Liver (tissue), 9 donors: Measurements from ENCODE around the gene KCNG3. TPM values are rescaled to one million over a fixed set of nuclear protein-coding genes. Genes with fewer than 3 reads are reported as not detected.

Source experiments
- DNase-seq: peaks from one replicate; pipeline ENCODE4 v3.0.0-alpha.2; 2017; ENCODE audit warnings: low spot score
- H3K27ac ChIP-seq, 2 donors: one replicate each; pipeline ENCODE4 v1.7.0; 2013; ENCODE audit warnings: inconsistent platforms in 2 of 2, low read length in 2 of 2, control low read depth in 1 of 2, low read depth in 1 of 2, mild to moderate bottlenecking in 1 of 2
- H3K27me3 ChIP-seq, 4 donors: one replicate each; pipeline versions ENCODE4 v1.6.1 to v1.7.0; 2013; ENCODE audit warnings: low read length in 3 of 4, inconsistent platforms in 1 of 4, mild to moderate bottlenecking in 1 of 4, moderate library complexity in 1 of 4; ENCODE audit not compliant: control insufficient read depth in 4 of 4, insufficient read depth in 4 of 4
- H3K36me3 ChIP-seq, 4 donors: one replicate each; pipeline versions ENCODE4 v1.6.1 to v1.7.0; 2013; ENCODE audit warnings: low read length in 3 of 4, mild to moderate bottlenecking in 3 of 4, low read depth in 1 of 4, moderate library complexity in 1 of 4; ENCODE audit not compliant: control insufficient read depth in 4 of 4, insufficient read depth in 3 of 4
- H3K4me1 ChIP-seq, 4 donors: one replicate each; pipeline versions ENCODE4 v1.6.1 to v1.7.0; 2013; ENCODE audit warnings: low read length in 3 of 4, mild to moderate bottlenecking in 3 of 4, moderate library complexity in 1 of 4; ENCODE audit not compliant: control insufficient read depth in 4 of 4, insufficient read depth in 4 of 4
- H3K4me3 ChIP-seq, 3 donors: one replicate each; pipeline versions ENCODE4 v1.6.1 to v1.7.0; 2013; ENCODE audit warnings: low read length in 3 of 3, control low read depth in 1 of 3, low read depth in 1 of 3, mild to moderate bottlenecking in 1 of 3
- H3K9ac ChIP-seq, 2 donors: one replicate each; pipeline ENCODE4 v1.7.0; 2013; ENCODE audit warnings: low read length in 2 of 2, mild to moderate bottlenecking in 2 of 2, moderate library complexity in 2 of 2, control low read depth in 1 of 2, low read depth in 1 of 2
- H3K9me3 ChIP-seq, 4 donors: one replicate each; pipeline versions ENCODE4 v1.6.1 to v1.7.0; 2013; ENCODE audit warnings: low read length in 3 of 4; ENCODE audit not compliant: control insufficient read depth in 4 of 4
- EGR1 ChIP-seq, 2 donors: IDR thresholded peaks; 2 replicates each; pipeline ENCODE4 v1.6.1; 2016 to 2018; ENCODE audit warnings: antibody characterized with exemption in 2 of 2, low read depth in 2 of 2
- FOXA1 ChIP-seq: IDR thresholded peaks from 2 replicates; pipeline ENCODE4 v1.6.1; 2016; ENCODE audit warnings: antibody characterized with exemption
- FOXA2 ChIP-seq: IDR thresholded peaks from 2 replicates; pipeline ENCODE4 v1.6.1; 2016; ENCODE audit warnings: antibody characterized with exemption
- HNF4A ChIP-seq, 2 donors: conservative IDR thresholded peaks; 2 replicates each; pipeline ENCODE4 v1.6.1; 2016; ENCODE audit warnings: antibody characterized with exemption in 2 of 2, mild to moderate bottlenecking in 2 of 2
- JUND ChIP-seq, 2 donors: IDR thresholded peaks; 2 replicates each; pipeline ENCODE4 v1.6.1; 2016; ENCODE audit warnings: antibody characterized with exemption in 2 of 2
- NR2F2 ChIP-seq: IDR thresholded peaks from 2 replicates; pipeline ENCODE4 v1.6.1; 2016; ENCODE audit warnings: antibody characterized with exemption
- RXRA ChIP-seq, 2 donors: IDR thresholded peaks; 2 replicates each; pipeline ENCODE4 v1.6.1; 2017 to 2018; ENCODE audit warnings: antibody characterized with exemption in 2 of 2, mild to moderate bottlenecking in 1 of 2
- TAF1 ChIP-seq: conservative IDR thresholded peaks from 2 replicates; pipeline ENCODE4 v1.6.1; 2016; ENCODE audit warnings: antibody characterized with exemption, mild to moderate bottlenecking
- YY1 ChIP-seq: IDR thresholded peaks from 2 replicates; pipeline ENCODE4 v1.6.1; 2016; ENCODE audit warnings: antibody characterized with exemption, mild to moderate bottlenecking
- WGBS: extraction: QIAGEN DNeasy Blood & Tissue Kit; methylation state at CpG from one replicate; pipeline ENCODE4 v1.1.7; 2013; 5-methylcytosine and 5-hydroxymethylcytosine counted together
- polyA plus RNA-seq, 2 donors: library from polyadenylated mRNA; stranded (reverse) in 1 of 2; unstranded in 1 of 2; fragments of 200-250 nt in 1 of 2; fragments of >200 nt in 1 of 2; fragmentation: Nextera tagmentation in 1 of 2; extraction: Ambion mirVana in 1 of 2; gene quantifications; one replicate each; pipeline versions ENCODE4 v1.2.1 to v1.2.3, GENCODE V29; 2013 to 2015
- total RNA-seq, 2 donors: library from RNA; depleted of rRNA; stranded (reverse); fragments of >200 nt; gene quantifications; one replicate each; pipeline ENCODE4 v1.2.3, GENCODE V29; 2014
- TF ChIP-seq, protein P1 (sequence below): IDR thresholded peaks from 2 replicates; pipeline ENCODE4 v1.6.1; 2016; ENCODE audit warnings: antibody characterized with exemption
- TF ChIP-seq, protein P2 (sequence below): IDR thresholded peaks from 2 replicates; pipeline ENCODE4 v1.6.1; 2016; ENCODE audit warnings: antibody characterized with exemption
- TF ChIP-seq, protein P3 (sequence below): IDR thresholded peaks from 2 replicates; pipeline ENCODE4 v1.6.1; 2016; ENCODE audit warnings: antibody characterized with exemption, mild to moderate bottlenecking
- TF ChIP-seq, protein P4 (sequence below): fragments of 150-350 bp; IDR thresholded peaks from 2 replicates; pipeline ENCODE4 v1.5.1; 2017; ENCODE audit warnings: improper control_type of control experiment, low read depth, low read length; ENCODE audit not compliant: missing input control
- donor health status: healthy.
- donor health status: healthy.
- donor health status: healthy.
- donor health status: healthy.
- donor health status: healthy.

KCNG3 gene
- total and polyA plus RNA-seq, 4 donors = not detected

DNA sequence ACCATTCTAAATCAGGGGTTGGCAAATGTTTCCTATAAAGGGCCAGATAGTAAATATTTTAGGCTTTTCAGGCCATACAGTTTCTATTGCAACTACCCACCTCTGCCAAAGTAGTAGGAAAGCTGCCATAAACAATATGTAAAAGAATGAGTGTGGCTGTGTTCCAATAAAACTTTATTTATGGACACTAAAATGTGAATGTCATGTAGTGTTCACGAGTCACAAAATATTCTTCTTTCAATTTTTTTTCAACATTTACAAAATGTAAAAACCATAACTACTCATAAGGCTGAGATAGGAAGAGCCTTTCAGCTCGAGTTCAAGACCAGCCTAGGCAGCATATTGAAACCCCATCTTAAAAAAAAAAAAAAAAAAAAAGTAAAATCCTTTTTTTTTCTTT lies 13.4 kb downstream of the KCNG3 start:
- H3K9ac ChIP-seq = no peak overlapping the region
- TF ChIP-seq, protein P1, sequence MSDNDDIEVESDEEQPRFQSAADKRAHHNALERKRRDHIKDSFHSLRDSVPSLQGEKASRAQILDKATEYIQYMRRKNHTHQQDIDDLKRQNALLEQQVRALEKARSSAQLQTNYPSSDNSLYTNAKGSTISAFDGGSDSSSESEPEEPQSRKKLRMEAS = no peak

DNA sequence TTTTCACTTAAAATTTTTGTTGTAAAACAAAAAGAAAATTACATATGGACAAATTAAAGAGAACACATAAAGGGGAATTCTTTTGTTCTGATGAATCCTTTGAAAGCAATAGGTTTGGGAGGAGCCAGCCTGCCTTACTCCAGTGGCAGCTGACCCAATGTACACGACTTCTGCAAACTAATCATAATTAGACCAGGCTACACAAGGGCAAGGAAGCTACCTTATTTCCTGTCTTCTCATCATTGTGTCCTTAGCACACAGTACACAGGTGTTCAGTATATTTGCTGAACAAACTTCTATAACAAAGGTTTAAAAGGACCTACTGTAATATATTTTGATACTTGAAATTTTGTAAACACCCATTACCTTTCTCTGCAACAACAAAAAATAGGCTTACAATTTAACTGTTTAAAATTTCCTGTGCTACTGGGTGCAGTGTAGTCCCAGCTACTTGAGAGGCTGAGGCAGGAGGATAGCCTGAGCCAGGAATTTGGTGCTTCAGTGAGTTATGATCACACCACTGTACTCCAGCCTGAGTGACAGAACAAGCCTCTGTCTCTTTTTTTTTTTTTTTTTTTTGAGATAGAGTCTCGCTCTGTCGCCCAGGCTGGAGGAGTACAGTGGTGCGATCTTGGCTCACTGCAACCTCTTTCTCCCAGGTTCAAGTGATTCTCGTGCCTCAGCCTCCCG lies 18.9 kb downstream of the KCNG3 start:
- no peak overlapping the region for H3K9ac ChIP-seq
- no peak overlapping the region for H3K27ac ChIP-seq
- no peaks in the 10 kb centered on the region for H3K9me3 ChIP-seq
- no peaks in the 10 kb centered on the region for H3K4me1 ChIP-seq
- no peak for TF ChIP-seq YY1
- TF ChIP-seq, protein P2, sequence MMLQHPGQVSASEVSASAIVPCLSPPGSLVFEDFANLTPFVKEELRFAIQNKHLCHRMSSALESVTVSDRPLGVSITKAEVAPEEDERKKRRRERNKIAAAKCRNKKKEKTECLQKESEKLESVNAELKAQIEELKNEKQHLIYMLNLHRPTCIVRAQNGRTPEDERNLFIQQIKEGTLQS = no peak
- TF ChIP-seq FOXA2 = no peak
- no peaks in the 10 kb centered on the region for H3K36me3 ChIP-seq
- H3K27me3 ChIP-seq = no peaks in the 10 kb centered on the region
- H3K4me3 ChIP-seq = no peak overlapping the region
- no peak for DNase-seq
- WGBS = 83% methylated on average over 6 of the region's 6 CpGs

More for the DNA sequence above, 13.4 kb downstream of the KCNG3 start:
- Histone ChIP-seq H3K27me3 (no peaks in the 10 kb centered on the region), H3K4me3 (no peak overlapping the region), H3K4me1 (no peaks in the 10 kb centered on the region), H3K27ac (no peak overlapping the region), H3K36me3 (no peaks in the 10 kb centered on the region), H3K9me3 (no peaks in the 10 kb centered on the region)
- DNase-seq = no peak
- WGBS = 86% methylated on average over 2 of the region's 2 CpGs

DNA sequence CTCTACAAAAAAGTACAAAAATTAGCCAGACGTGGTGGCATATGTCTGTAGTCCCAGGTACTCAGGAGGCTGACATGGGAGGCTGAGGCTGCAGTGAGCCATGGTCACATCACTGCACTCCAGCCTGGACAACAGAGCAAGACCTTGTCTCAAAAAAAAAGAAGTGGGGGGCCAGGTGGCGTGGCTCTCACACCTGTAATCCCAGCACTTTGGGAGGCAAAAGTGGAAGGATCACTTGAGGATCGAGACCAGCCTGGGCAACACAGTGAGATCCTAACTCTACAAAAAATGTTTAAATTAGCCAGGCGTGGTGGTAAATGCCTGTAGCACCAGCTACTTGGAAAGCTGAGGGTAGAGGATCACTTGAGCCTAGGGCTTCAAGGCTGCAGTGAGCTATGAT lies 23.1 kb downstream of the KCNG3 start:
- WGBS = 88% methylated on average over 4 of the region's 4 CpGs

More for the DNA sequence above, 23.1 kb downstream of the KCNG3 start:
- no peak overlapping the region for H3K27ac ChIP-seq
- no peak for DNase-seq
- H3K9ac ChIP-seq = no peak overlapping the region
- H3K36me3 ChIP-seq = no peaks in the 10 kb centered on the region
- no peaks in the 10 kb centered on the region for H3K27me3 ChIP-seq
- H3K9me3 ChIP-seq = no peaks in the 10 kb centered on the region
- no peak overlapping the region for H3K4me3 ChIP-seq
- no peaks in the 10 kb centered on the region for H3K4me1 ChIP-seq
- TF ChIP-seq NR2F2 (no peak), FOXA1 (no peak), EGR1 (IDR thresholded peaks at IDR 0.05; ENCODE audit: low read depth in 2 of 2) (no peak), JUND (IDR thresholded peaks at IDR 0.05) (no peak), FOXA2 (no peak), RXRA (IDR thresholded peaks at IDR 0.05) (no peak), HNF4A (conservative IDR thresholded peaks at IDR 0.05) (no peak), TAF1 (no peak)
- TF ChIP-seq, protein P2 = no peak
- TF ChIP-seq, protein P3, sequence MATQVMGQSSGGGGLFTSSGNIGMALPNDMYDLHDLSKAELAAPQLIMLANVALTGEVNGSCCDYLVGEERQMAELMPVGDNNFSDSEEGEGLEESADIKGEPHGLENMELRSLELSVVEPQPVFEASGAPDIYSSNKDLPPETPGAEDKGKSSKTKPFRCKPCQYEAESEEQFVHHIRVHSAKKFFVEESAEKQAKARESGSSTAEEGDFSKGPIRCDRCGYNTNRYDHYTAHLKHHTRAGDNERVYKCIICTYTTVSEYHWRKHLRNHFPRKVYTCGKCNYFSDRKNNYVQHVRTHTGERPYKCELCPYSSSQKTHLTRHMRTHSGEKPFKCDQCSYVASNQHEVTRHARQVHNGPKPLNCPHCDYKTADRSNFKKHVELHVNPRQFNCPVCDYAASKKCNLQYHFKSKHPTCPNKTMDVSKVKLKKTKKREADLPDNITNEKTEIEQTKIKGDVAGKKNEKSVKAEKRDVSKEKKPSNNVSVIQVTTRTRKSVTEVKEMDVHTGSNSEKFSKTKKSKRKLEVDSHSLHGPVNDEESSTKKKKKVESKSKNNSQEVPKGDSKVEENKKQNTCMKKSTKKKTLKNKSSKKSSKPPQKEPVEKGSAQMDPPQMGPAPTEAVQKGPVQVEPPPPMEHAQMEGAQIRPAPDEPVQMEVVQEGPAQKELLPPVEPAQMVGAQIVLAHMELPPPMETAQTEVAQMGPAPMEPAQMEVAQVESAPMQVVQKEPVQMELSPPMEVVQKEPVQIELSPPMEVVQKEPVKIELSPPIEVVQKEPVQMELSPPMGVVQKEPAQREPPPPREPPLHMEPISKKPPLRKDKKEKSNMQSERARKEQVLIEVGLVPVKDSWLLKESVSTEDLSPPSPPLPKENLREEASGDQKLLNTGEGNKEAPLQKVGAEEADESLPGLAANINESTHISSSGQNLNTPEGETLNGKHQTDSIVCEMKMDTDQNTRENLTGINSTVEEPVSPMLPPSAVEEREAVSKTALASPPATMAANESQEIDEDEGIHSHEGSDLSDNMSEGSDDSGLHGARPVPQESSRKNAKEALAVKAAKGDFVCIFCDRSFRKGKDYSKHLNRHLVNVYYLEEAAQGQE = no peak
- TF ChIP-seq, protein P4, sequence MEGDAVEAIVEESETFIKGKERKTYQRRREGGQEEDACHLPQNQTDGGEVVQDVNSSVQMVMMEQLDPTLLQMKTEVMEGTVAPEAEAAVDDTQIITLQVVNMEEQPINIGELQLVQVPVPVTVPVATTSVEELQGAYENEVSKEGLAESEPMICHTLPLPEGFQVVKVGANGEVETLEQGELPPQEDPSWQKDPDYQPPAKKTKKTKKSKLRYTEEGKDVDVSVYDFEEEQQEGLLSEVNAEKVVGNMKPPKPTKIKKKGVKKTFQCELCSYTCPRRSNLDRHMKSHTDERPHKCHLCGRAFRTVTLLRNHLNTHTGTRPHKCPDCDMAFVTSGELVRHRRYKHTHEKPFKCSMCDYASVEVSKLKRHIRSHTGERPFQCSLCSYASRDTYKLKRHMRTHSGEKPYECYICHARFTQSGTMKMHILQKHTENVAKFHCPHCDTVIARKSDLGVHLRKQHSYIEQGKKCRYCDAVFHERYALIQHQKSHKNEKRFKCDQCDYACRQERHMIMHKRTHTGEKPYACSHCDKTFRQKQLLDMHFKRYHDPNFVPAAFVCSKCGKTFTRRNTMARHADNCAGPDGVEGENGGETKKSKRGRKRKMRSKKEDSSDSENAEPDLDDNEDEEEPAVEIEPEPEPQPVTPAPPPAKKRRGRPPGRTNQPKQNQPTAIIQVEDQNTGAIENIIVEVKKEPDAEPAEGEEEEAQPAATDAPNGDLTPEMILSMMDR = no peak
